T-helper 9 cell (primary cell): ENCODE measurements around the gene GAS1.

ENCODE experiments used
- DNase-seq: peaks from one replicate; pipeline ENCODE4 v3.0.0-alpha.2; 2020

The GAS1 gene

DNA sequence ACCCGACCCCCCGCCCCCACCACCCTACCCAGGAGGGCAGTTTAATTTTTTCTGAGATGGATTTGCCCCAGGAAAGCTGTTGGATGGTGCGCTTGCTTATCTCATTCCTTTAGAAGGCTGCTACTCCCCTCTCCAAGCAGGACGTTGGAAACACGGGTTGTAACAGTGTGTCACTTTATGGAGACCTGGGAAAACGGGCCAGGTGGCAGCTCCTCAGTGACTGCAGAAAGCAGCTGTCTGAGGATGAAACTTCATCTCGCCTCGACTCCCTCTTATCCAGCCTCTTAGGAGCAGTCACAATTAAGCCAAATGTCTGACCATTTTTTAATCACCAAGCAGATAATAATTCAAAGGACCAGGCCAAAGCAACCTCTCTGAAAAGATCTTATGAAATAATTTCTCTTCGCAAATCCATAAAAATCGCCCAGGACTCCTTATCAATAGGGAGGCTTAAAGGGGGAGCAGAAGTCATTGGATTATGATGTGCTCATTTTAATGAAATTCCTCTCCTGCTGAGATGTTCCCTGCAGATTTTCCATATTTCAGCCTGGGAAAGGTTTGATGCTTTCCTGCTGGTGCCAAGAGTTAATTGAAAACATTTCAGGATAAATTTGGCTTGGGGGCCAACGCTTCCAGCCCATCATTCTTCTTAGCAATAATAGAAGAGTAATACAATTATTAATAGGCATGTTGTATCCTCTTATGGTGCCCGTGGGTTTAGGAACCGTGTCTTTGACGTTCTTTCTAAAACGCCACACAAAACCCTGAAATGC lies 26.0 kb downstream of the GAS1 start:
- DNase-seq, result no peak

DNA sequence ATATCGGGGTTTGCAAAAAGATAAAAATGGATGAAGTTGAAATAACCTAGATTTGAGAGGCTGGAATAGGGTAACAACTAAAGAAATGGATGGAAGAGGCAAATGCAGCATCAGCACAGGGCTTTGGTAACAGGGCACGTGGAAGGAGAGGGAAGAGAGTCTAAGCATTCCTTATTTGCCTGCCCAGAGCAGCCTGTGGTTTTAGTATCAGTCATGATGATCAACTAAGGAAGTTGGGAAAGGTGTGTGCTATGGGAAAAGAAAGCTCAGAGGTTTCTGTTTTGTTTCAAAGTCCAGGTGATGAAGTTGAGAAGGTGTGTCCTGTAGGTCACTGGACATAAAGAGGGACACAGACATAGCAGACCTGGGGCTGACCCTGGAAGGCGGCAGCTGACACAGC lies 28.8 kb downstream of the GAS1 start:
- DNase-seq, result no peak

- no peak for DNase-seq
Measured at GRCh38 chr9:86912210-86912609, 35.1 kb downstream of the GAS1 start.

GRCh38 chr9:86909388-86909787 lies 37.9 kb downstream of the GAS1 start:
- no peak for DNase-seq

- no peak for DNase-seq
Measured at GRCh38 chr9:86908261-86908660, 39.0 kb downstream of the GAS1 start.

GRCh38 chr9:86907346-86907745 lies 40.0 kb downstream of the GAS1 start:
- DNase-seq, result no peak

- DNase-seq, result no peak
Measured at GRCh38 chr9:86903734-86904085, 43.6 kb downstream of the GAS1 start.

DNA sequence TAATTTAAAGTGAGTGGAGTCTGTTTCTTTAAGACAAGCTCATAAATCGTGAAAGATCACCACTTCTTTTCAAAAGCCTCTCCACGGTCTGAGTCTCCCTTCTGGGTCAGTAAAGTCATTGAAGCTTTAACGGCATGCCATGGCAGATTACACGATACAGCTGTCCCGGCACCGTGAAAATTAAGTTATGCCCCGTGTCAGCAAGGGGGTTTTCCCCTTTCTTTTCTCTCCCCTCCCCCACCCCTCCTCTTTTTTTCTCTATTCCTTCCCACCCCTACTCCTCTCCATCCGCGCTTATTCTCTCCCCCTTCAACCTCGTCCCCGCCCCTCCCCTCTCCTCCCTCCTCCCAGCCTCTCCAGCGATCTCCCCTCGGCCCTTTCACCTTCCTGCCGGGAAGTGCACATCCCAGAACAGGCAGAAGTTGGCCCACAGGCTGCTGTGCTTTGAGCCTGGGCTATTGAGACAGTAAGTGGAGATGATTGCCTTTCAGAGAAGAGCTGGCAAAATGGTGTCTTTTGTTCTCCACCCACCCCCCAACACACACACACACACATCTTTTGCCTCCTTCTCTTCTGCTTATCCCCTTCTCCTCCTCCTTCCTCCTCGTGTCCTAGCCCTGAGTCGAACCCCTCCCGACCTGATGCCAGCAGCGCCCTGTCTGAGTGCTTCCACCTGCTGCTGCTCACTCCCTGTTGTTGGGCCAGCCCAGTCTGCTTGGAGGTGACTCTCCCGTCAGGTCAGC lies 44.1 kb downstream of the GAS1 start:
- no peak for DNase-seq

DNA sequence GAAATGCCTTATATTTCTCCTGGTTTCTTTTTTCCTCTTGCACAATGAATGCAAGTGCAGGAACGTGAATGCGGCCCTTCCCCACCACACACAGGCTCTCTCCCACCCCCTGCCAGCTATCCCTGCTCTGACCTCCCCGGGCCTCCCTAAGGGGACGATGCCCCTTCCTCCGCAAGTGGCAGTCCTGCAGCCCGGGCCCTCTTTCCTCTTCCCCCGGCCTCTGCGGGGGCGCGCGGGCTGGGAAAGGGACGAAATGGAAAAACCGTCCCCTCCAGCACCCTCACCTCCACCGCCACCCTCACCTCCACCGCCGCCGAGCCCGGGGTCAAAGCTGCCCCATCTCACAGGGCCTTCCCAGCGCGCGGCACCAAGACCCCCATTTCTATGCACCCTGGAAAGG lies 44.7 kb downstream of the GAS1 start:
- DNase-seq, result no peak

- no peak for DNase-seq
Measured at GRCh38 chr9:86902176-86902575, 45.1 kb downstream of the GAS1 start.

DNA sequence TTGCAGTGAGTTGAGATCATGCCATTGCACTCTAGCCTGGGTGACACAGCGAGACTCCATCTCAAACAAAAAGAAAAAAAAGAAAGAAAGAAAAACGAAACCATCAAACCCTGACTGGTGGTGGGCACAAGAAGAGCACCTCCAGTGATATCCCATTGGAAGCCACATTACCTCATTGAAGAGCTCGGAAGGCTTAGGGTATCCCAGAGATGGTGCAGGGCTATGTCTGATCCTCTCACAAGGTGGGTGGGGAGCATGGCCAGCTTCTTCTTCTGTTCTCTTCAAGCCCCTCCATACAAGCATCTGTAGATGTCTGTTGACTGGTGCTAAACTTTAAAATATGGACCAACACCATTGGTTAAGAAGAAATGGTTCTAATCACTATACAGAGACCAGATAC lies 45.8 kb downstream of the GAS1 start:
- no peak for DNase-seq
